ENCODE data around the gene IGHMBP2.
"Not testable (repeated sequence)": the region's sequence is repeated elsewhere in the genome, so short reads cannot be mapped to it uniquely, and the experiment has no call there.

Gene IGHMBP2

GRCh38 chr11:68903288-68904247 is at the start of gene IGHMBP2, which contains the start of gene MRPL21:
IGHMBP2 (plus strand) TSS chr11:68903891; CDS start chr11:68903953, 62 bp downstream.
MRPL21 (minus strand) TSS chr11:68903832; CDS start chr11:68903810, 22 bp downstream.
- DNase-seq (ENCODE audit: low read depth in 2 of 3, low spot score in 1 of 3) = peak; percentile 77 to 87 (median 80)

GRCh38 chr11:68854273-68854958 is 49.3 kb upstream of the IGHMBP2 start:
- no peak for DNase-seq (ENCODE audit: low read depth in 2 of 3, low spot score in 1 of 3)

- no peak for DNase-seq (ENCODE audit: low read depth in 2 of 3, low spot score in 1 of 3)
These were observed 48.3 kb upstream of the IGHMBP2 start for GRCh38 chr11:68855205-68855981.

- not testable (repeated sequence) for DNase-seq (ENCODE audit: low read depth in 2 of 3, low spot score in 1 of 3)
These were observed 47.2 kb upstream of the IGHMBP2 start for GRCh38 chr11:68856425-68857030.

GRCh38 chr11:68857037-68857586 is 46.6 kb upstream of the IGHMBP2 start:
- no peak for DNase-seq (ENCODE audit: low read depth in 2 of 3, low spot score in 1 of 3)

- no peak for DNase-seq (ENCODE audit: low read depth in 2 of 3, low spot score in 1 of 3)
These were observed 44.6 kb upstream of the IGHMBP2 start for GRCh38 chr11:68859123-68859522.

- DNase-seq (ENCODE audit: low read depth in 2 of 3, low spot score in 1 of 3) = no peak
These were observed 41.3 kb upstream of the IGHMBP2 start for GRCh38 chr11:68862421-68862820.

- no peak for DNase-seq (ENCODE audit: low read depth in 2 of 3, low spot score in 1 of 3)
These were observed 40.0 kb upstream of the IGHMBP2 start for GRCh38 chr11:68863553-68864265.

GRCh38 chr11:68865241-68865640 is 38.5 kb upstream of the IGHMBP2 start:
- no peak for DNase-seq (ENCODE audit: low read depth in 2 of 3, low spot score in 1 of 3)

GRCh38 chr11:68867066-68867465 is 36.6 kb upstream of the IGHMBP2 start:
- no peak for DNase-seq (ENCODE audit: low read depth in 2 of 3, low spot score in 1 of 3)

- no peak for DNase-seq (ENCODE audit: low read depth in 2 of 3, low spot score in 1 of 3)
These were observed 35.4 kb upstream of the IGHMBP2 start for GRCh38 chr11:68868221-68868835.

- DNase-seq (ENCODE audit: low read depth in 2 of 3, low spot score in 1 of 3) = no peak
These were observed 33.2 kb upstream of the IGHMBP2 start for GRCh38 chr11:68870470-68870869.

GRCh38 chr11:68872216-68873003 is 31.3 kb upstream of the IGHMBP2 start:
- no peak for DNase-seq (ENCODE audit: low read depth in 2 of 3, low spot score in 1 of 3)

- no peak for DNase-seq (ENCODE audit: low read depth in 2 of 3, low spot score in 1 of 3)
These were observed 25.7 kb upstream of the IGHMBP2 start for GRCh38 chr11:68878022-68878421.

- DNase-seq (ENCODE audit: low read depth in 2 of 3, low spot score in 1 of 3) = no peak
These were observed 22.8 kb upstream of the IGHMBP2 start for GRCh38 chr11:68880851-68881250.

- DNase-seq (ENCODE audit: low read depth in 2 of 3, low spot score in 1 of 3) = no peak
These were observed 22.4 kb upstream of the IGHMBP2 start for GRCh38 chr11:68881320-68881719.

- DNase-seq (ENCODE audit: low read depth in 2 of 3, low spot score in 1 of 3) = no peak
These were observed 21.3 kb upstream of the IGHMBP2 start for GRCh38 chr11:68882391-68882790.

GRCh38 chr11:68884827-68885226 is 18.9 kb upstream of the IGHMBP2 start:
- not testable (repeated sequence) for DNase-seq (ENCODE audit: low read depth in 2 of 3, low spot score in 1 of 3)
